DMS114 treated with DMSO at 0.1 percent for 48 hours (cell line): ENCODE measurements around the gene PPFIA2.
"Not testable (repeated sequence)": the region's sequence is repeated elsewhere in the genome, so short reads cannot be mapped to it uniquely, and the experiment has no call there.

Source experiments
- DNase-seq: peaks from one replicate; lab custom pipeline; 2025; ENCODE audit not compliant: unreplicated experiment; lab: John Stamatoyannopoulos, UW

The PPFIA2 gene

GRCh38 chr12:81222846-81223592 lies 536.1 kb downstream of the PPFIA2 start:
- no peak for DNase-seq

DNA sequence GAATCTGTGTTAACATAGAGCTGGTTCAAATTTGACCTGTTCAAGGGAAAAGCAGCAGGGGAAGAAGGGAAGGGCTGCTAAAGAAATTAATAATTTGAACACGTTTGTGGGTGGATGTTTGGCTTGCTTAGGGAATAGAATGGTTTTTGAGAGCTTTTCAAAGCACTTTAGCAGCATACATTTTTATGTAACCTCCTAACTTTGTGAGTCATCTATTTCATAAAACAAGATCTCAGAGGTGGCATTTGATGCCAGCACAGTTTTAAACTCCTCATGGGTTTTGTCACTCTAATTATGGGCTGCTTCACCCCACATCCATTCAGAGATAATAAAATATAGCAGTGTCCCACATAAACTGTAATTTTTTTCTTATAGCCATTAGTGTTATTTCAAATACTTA lies 537.5 kb downstream of the PPFIA2 start:
- DNase-seq = no peak

DNA sequence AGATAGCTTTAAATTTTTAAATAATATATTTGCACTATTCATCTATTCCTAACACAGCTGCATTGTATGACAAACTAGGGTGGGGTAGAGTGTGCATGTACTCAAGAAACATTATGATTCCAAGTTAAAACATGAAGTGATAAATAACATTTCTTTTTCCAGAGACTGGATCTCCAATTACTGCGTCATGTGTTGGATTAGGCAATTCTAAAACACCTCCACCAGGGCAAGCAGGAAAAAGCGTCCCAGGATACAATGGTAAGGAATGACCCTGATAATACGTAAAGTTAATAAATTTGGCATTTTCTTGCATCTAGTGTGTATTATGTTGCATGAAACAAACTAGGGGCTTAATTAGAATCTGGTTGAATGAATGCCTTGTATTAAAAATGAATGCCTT lies 542.4 kb downstream of the PPFIA2 start:
- no peak for DNase-seq

DNA sequence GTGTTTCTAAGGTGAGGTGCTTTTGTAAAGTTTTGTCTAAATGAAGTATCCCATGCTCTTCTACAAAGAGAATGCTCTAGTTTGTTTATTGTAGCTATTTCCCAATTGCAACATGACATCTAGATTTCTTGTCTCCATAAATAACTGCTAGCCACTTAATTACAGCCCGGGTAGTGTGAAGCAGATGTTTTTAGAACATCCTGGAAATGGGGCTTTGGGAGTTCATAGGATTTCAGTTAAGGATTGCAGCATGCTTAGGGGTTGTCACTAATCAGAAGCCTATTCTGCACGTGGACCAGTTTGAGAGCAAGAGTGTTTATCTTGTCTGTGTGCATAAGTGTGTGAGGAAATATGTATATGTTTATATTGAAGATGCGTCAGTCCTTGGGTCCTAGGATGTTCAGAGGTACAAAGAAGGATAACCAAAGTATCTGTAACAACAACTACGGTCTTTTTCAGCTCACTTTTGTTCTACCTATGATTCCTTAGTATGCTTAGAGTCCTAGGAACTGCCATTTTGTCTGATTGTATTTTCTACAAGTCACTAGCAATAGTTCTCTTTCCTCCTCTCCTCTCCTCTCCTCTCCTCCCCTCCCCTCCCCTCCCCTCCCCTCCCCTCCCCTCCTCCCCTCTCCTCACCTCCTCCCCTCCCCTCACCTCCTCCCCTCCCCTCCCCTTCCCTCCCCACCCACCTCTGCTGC lies 546.0 kb downstream of the PPFIA2 start:
- no peak for DNase-seq

- no peak for DNase-seq
These were observed 547.8 kb downstream of the PPFIA2 start for GRCh38 chr12:81211306-81211705.

DNA sequence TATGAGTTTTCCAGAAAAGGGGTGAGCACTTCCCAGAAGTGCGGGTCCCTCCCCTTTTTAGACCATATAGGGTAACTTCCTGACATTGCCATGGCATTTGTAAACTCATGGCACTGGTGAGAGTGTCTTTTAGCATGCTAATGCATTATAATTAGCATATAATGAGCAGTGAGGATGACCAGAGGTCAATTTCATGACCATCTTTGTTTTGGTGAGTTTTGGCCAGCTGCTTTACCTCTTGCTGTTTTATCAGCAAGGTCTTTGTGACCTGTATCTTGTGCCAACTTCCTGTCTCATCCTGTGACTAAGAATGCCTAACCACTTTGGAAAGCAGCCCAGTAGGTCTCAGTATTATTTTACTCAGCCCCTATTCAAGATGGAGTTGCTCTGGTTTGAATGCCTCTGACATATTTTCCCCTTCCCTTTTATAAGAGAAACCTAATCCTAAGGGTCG lies 549.4 kb downstream of the PPFIA2 start:
- not testable (repeated sequence) for DNase-seq

GRCh38 chr12:81209012-81209411 lies 550.1 kb downstream of the PPFIA2 start:
- no peak for DNase-seq

GRCh38 chr12:81208187-81208911 lies 550.8 kb downstream of the PPFIA2 start:
- no peak for DNase-seq
